HEK293 (cell line): ENCODE data around the gene LYSMD2.

Experiments
- CTCF ChIA-PET: fragments of 350-600 bp; formaldehyde crosslinking; extraction: SDS; loops from one replicate; lab custom pipeline; 2021; ENCODE audit warnings: antibody characterized with exemption; lab: Yijun Ruan, JAX
- POLR2A ChIA-PET: fragments of 300-600 bp; formaldehyde crosslinking; extraction: SDS; loops from one replicate; lab custom pipeline; 2020; ENCODE audit warnings: antibody characterized with exemption, inconsistent platforms; lab: Yijun Ruan, JAX
- H3K27ac ChIP-seq: fragments of 200-500 bp; sonication (Bioruptor generic); 2 replicates; pipeline ENCODE4 v1.5.1; 2014; ENCODE audit warnings: low read depth, low read length, control low read depth, inconsistent platforms; ENCODE audit errors: extremely low read depth
- H3K36me3 ChIP-seq, 2 experiments: fragments of 200-500 bp in 1 of 2; sonication (Bioruptor generic) in 1 of 2; 1 replicate in 1 of 2; 2 replicates in 1 of 2; pipeline ENCODE4 v1.5.1; 2014 to 2017; ENCODE audit warnings: inconsistent platforms in 2 of 2, low read length in 2 of 2; ENCODE audit not compliant: control insufficient read depth in 2 of 2, insufficient read depth in 1 of 2
- H3K4me1 ChIP-seq: fragments of 200-500 bp; sonication (Bioruptor generic); 2 replicates; pipeline ENCODE4 v1.5.1; 2014; ENCODE audit warnings: mild to moderate bottlenecking, low read length, inconsistent platforms; ENCODE audit not compliant: control insufficient read depth, insufficient read depth
- H3K4me3 ChIP-seq: 2 replicates; pipeline ENCODE4 v1.5.1; 2011; ENCODE audit warnings: low read depth, mild to moderate bottlenecking, control low read depth, low read length, moderate library complexity
- H3K9me3 ChIP-seq: fragments of 200-500 bp; sonication (Bioruptor generic); 2 replicates; pipeline ENCODE4 v1.5.1; 2014; ENCODE audit warnings: low read depth, low read length, inconsistent platforms; ENCODE audit not compliant: control insufficient read depth, insufficient read depth
- CTCF ChIP-seq: fragments of 450-650 bp; formaldehyde crosslinking; IDR thresholded peaks from 2 replicates; pipeline ENCODE4 v1.5.1; 2016; ENCODE audit warnings: missing biosample characterization, missing genetic modification characterization
- GLI4 ChIP-seq: fragments of 450-650 bp; formaldehyde crosslinking; IDR thresholded peaks from 2 replicates; pipeline ENCODE4 v1.5.1; 2016; ENCODE audit warnings: missing biosample characterization, missing genetic modification characterization
- OVOL3 ChIP-seq: fragments of 450-650 bp; formaldehyde crosslinking; IDR thresholded peaks from 2 replicates; pipeline ENCODE4 v1.5.1; 2016; ENCODE audit warnings: missing biosample characterization, missing genetic modification characterization
- REST ChIP-seq: fragments of 450-650 bp; formaldehyde crosslinking; IDR thresholded peaks from 2 replicates; pipeline ENCODE4 v1.5.1; 2016; ENCODE audit warnings: missing biosample characterization, missing genetic modification characterization
- SALL2 ChIP-seq: fragments of 450-650 bp; formaldehyde crosslinking; IDR thresholded peaks from 2 replicates; pipeline ENCODE4 v1.5.0; 2017; ENCODE audit warnings: missing biosample characterization, mild to moderate bottlenecking, missing genetic modification characterization, borderline replicate concordance
- YY1 ChIP-seq: fragments of 450-650 bp; formaldehyde crosslinking; IDR thresholded peaks from 2 replicates; pipeline ENCODE4 v1.5.1; 2018; ENCODE audit warnings: missing biosample characterization, missing genetic modification characterization
- ZBTB10 ChIP-seq: fragments of 450-650 bp; formaldehyde crosslinking; IDR thresholded peaks from 2 replicates; pipeline ENCODE4 v1.5.1; 2016; ENCODE audit warnings: missing biosample characterization, missing genetic modification characterization
- ZBTB11 ChIP-seq: fragments of 450-650 bp; formaldehyde crosslinking; conservative IDR thresholded peaks from 2 replicates; pipeline ENCODE4 v1.5.1; 2016; ENCODE audit warnings: low read depth, missing biosample characterization, missing genetic modification characterization
- ZNF239 ChIP-seq: fragments of 450-650 bp; formaldehyde crosslinking; IDR thresholded peaks from 2 replicates; pipeline ENCODE4 v1.5.1; 2016; ENCODE audit warnings: missing biosample characterization, missing genetic modification characterization
- ZNF26 ChIP-seq: fragments of 450-650 bp; formaldehyde crosslinking; IDR thresholded peaks from 2 replicates; pipeline ENCODE4 v1.5.1; 2016; ENCODE audit warnings: missing biosample characterization, missing genetic modification characterization
- ZNF302 ChIP-seq: fragments of 450-650 bp; formaldehyde crosslinking; IDR thresholded peaks from 2 replicates; pipeline ENCODE4 v1.5.1; 2016; ENCODE audit warnings: missing biosample characterization, missing genetic modification characterization, low read depth
- ZNF433 ChIP-seq: fragments of 450-650 bp; formaldehyde crosslinking; IDR thresholded peaks from 2 replicates; pipeline ENCODE4 v1.5.1; 2016; ENCODE audit warnings: missing biosample characterization, missing genetic modification characterization, low read depth
- ZNF449 ChIP-seq: fragments of 450-650 bp; formaldehyde crosslinking; IDR thresholded peaks from 2 replicates; pipeline ENCODE4 v1.5.1; 2017; ENCODE audit warnings: missing biosample characterization, mild to moderate bottlenecking, missing genetic modification characterization, moderate library complexity
- ZNF501 ChIP-seq: fragments of 450-650 bp; formaldehyde crosslinking; IDR thresholded peaks from 2 replicates; pipeline ENCODE4 v1.5.1; 2016; ENCODE audit warnings: missing biosample characterization, missing genetic modification characterization
- ZNF530 ChIP-seq: fragments of 450-650 bp; formaldehyde crosslinking; IDR thresholded peaks from 2 replicates; pipeline ENCODE4 v1.5.1; 2016; ENCODE audit warnings: low read depth, missing biosample characterization, missing genetic modification characterization
- ZNF561 ChIP-seq: fragments of 450-650 bp; IDR thresholded peaks from 2 replicates; pipeline ENCODE4 v1.5.1; 2018; ENCODE audit warnings: missing biosample characterization, missing genetic modification characterization, borderline replicate concordance
- ZNF621 ChIP-seq: fragments of 450-650 bp; formaldehyde crosslinking; IDR thresholded peaks from 2 replicates; pipeline ENCODE4 v1.5.1; 2017; ENCODE audit warnings: missing biosample characterization, missing genetic modification characterization
- ZNF843 ChIP-seq: fragments of 450-650 bp; formaldehyde crosslinking; IDR thresholded peaks from 2 replicates; pipeline ENCODE4 v1.5.1; 2016; ENCODE audit warnings: missing biosample characterization, missing genetic modification characterization

LYSMD2 gene

GRCh38 chr15:51758645-51759044 lies 21.2 kb upstream of the LYSMD2 start (continued):
- no peak for TF ChIP-seq ZBTB10 (tag by site-specific recombination)

- no peak overlapping the region for H3K4me3 ChIP-seq
- H3K4me1 ChIP-seq: 0 out of 2 replicates have a peak, but pooled peaks cover 2% of the 10 kb centered on the region
- TF ChIP-seq SALL2 (tag by site-specific recombination): no peak
- TF ChIP-seq ZNF449: no peak
- no peak for TF ChIP-seq YY1
- no peak for TF ChIP-seq REST (tag by site-specific recombination)
- no peak for TF ChIP-seq ZNF843 (tag by site-specific recombination)
- no peak for TF ChIP-seq ZBTB11
- no peak for TF ChIP-seq ZNF239 (tag by site-specific recombination)
- TF ChIP-seq ZNF501 (tag by site-specific recombination): no peak
- no peak for TF ChIP-seq CTCF (tag by site-specific recombination)
- TF ChIP-seq ZNF621 (tag by site-specific recombination): no peak
- no peak for TF ChIP-seq ZNF561 (tag by site-specific recombination)
- no peak for TF ChIP-seq OVOL3
- TF ChIP-seq ZNF433 (tag by site-specific recombination): no peak
- no peak for TF ChIP-seq ZNF530 (tag by site-specific recombination)
- TF ChIP-seq ZNF302 (tag by site-specific recombination): no peak
- TF ChIP-seq ZNF26: no peak
- no peak for TF ChIP-seq GLI4 (tag by site-specific recombination)
- H3K36me3 ChIP-seq: no peaks in the 10 kb centered on the region
- POLR2A ChIA-PET: no interaction called here
- CTCF ChIA-PET: interaction anchor here (2.7 kb wide), 1 partner anchor 19 kb away, joined by 21 read pairs; no protein-coding TSS in a partner anchor
- no peak overlapping the region for H3K27ac ChIP-seq
- H3K9me3 ChIP-seq: no peaks in the 10 kb centered on the region
These were observed 20.0 kb upstream of the LYSMD2 start for GRCh38 chr15:51757450-51757849.
